Renal pelvis (tissue), 12 donors: ENCODE results near the gene WASF2. TPM values are rescaled to one million over a fixed set of nuclear protein-coding genes. Genes with fewer than 3 reads are reported as not detected.
"Not testable (repeated sequence)": the region's sequence is repeated elsewhere in the genome, so short reads cannot be mapped to it uniquely, and the experiment has no call there.

Source experiments
- DNase-seq: peaks from one replicate; pipeline ENCODE4 v3.0.0-alpha.2; 2013
- long read RNA-seq, 16 experiments: transcript quantifications; one replicate each; lab custom pipeline, GENCODE V29; 2026
- polyA plus RNA-seq, 3 donors: library from polyadenylated mRNA; unstranded; fragments of 120-200 nt; gene quantifications; one replicate each; pipeline ENCODE4 v1.2.1, GENCODE V29; 2013; ENCODE audit not compliant: insufficient read length in 3 of 3

Gene WASF2, protein sequence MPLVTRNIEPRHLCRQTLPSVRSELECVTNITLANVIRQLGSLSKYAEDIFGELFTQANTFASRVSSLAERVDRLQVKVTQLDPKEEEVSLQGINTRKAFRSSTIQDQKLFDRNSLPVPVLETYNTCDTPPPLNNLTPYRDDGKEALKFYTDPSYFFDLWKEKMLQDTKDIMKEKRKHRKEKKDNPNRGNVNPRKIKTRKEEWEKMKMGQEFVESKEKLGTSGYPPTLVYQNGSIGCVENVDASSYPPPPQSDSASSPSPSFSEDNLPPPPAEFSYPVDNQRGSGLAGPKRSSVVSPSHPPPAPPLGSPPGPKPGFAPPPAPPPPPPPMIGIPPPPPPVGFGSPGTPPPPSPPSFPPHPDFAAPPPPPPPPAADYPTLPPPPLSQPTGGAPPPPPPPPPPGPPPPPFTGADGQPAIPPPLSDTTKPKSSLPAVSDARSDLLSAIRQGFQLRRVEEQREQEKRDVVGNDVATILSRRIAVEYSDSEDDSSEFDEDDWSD
- 100 to 1,000 TPM; 123 to 124 (median 123) TPM for polyA plus RNA-seq
- long read RNA-seq, donor 1, full-length matches to known transcripts, result 11 of 60 reads
- long read RNA-seq, donor 1, partial matches to known transcripts, result 49 of 60 reads
- long read RNA-seq, donor 1, other reads (novel, unspliced or antisense), result 0 of 60 reads
- long read RNA-seq, donor 2, full-length matches to known transcripts, result 17 of 87 reads
- long read RNA-seq, donor 2, partial matches to known transcripts, result 70 of 87 reads
- long read RNA-seq, donor 2, other reads (novel, unspliced or antisense), result 0 of 87 reads
- long read RNA-seq, donor 3, full-length matches to known transcripts, result 13 of 57 reads
- long read RNA-seq, donor 3, partial matches to known transcripts, result 44 of 57 reads
- long read RNA-seq, donor 3, other reads (novel, unspliced or antisense), result 0 of 57 reads
- long read RNA-seq, donor 4, full-length matches to known transcripts, result 21 of 51 reads
- long read RNA-seq, donor 4, partial matches to known transcripts, result 30 of 51 reads
- long read RNA-seq, donor 4, other reads (novel, unspliced or antisense), result 0 of 51 reads
- long read RNA-seq, donor 5, full-length matches to known transcripts, result 4 of 30 reads
- long read RNA-seq, donor 5, partial matches to known transcripts, result 26 of 30 reads
- long read RNA-seq, donor 5, other reads (novel, unspliced or antisense), result 0 of 30 reads
- long read RNA-seq, donor 6, full-length matches to known transcripts, result 29 of 114 reads
- long read RNA-seq, donor 6, partial matches to known transcripts, result 85 of 114 reads
- long read RNA-seq, donor 6, other reads (novel, unspliced or antisense), result 0 of 114 reads
- long read RNA-seq, donor 7, full-length matches to known transcripts, result 18 of 121 reads
- long read RNA-seq, donor 7, partial matches to known transcripts, result 103 of 121 reads
- long read RNA-seq, donor 7, other reads (novel, unspliced or antisense), result 0 of 121 reads
- long read RNA-seq, donor 8, full-length matches to known transcripts, result 8 of 78 reads
- long read RNA-seq, donor 8, partial matches to known transcripts, result 70 of 78 reads
- long read RNA-seq, donor 8, other reads (novel, unspliced or antisense), result 0 of 78 reads
- long read RNA-seq, donor 9, full-length matches to known transcripts, result 16 of 105 reads
- long read RNA-seq, donor 9, partial matches to known transcripts, result 89 of 105 reads
- long read RNA-seq, donor 9, other reads (novel, unspliced or antisense), result 0 of 105 reads
- long read RNA-seq, donor 10, full-length matches to known transcripts, result 10 of 95 reads
- long read RNA-seq, donor 10, partial matches to known transcripts, result 85 of 95 reads
- long read RNA-seq, donor 10, other reads (novel, unspliced or antisense), result 0 of 95 reads
- long read RNA-seq, donor 11, full-length matches to known transcripts, result 6 of 62 reads
- long read RNA-seq, donor 11, partial matches to known transcripts, result 56 of 62 reads
- long read RNA-seq, donor 11, other reads (novel, unspliced or antisense), result 0 of 62 reads
- long read RNA-seq, donor 12, full-length matches to known transcripts, result 23 of 101 reads
- long read RNA-seq, donor 12, partial matches to known transcripts, result 78 of 101 reads
- long read RNA-seq, donor 12, other reads (novel, unspliced or antisense), result 0 of 101 reads
- long read RNA-seq, donor 13, full-length matches to known transcripts, result 3 of 40 reads
- long read RNA-seq, donor 13, partial matches to known transcripts, result 37 of 40 reads
- long read RNA-seq, donor 13, other reads (novel, unspliced or antisense), result 0 of 40 reads
- long read RNA-seq, donor 14, result 0 reads
- long read RNA-seq, donor 15, full-length matches to known transcripts, result 28 of 106 reads
- long read RNA-seq, donor 15, partial matches to known transcripts, result 78 of 106 reads
- long read RNA-seq, donor 15, other reads (novel, unspliced or antisense), result 0 of 106 reads
- long read RNA-seq, donor 16, full-length matches to known transcripts, result 8 of 74 reads
- long read RNA-seq, donor 16, partial matches to known transcripts, result 66 of 74 reads
- long read RNA-seq, donor 16, other reads (novel, unspliced or antisense), result 0 of 74 reads

GRCh38 chr1:27489973-27490741, at the start of gene WASF2:
WASF2 (minus strand) TSS chr1:27490167; CDS start chr1:27428890, 61,277 bp downstream.
- peak; percentile 99 for DNase-seq

GRCh38 chr1:27538793-27539192, 48.8 kb upstream of the WASF2 start:
- no peak for DNase-seq

DNA sequence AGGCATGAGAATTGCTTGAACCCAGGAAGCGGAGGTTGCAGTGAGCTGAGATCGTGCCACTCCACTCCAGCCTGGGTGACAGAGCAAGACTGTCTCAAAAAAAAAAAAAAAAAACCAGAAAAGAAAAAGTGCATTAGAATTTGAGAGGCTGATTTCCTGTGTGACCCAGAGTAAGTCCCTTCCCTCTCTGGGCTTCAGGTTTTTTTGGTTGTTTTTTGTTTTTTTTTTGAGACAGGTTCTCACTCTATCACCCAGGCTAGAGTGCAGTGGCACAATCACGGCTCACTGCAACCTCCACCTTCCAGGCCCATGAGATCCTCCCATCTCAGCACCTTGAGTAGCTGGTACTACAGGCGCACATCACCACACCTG, 48.3 kb upstream of the WASF2 start:
- not testable (repeated sequence) for DNase-seq

DNA sequence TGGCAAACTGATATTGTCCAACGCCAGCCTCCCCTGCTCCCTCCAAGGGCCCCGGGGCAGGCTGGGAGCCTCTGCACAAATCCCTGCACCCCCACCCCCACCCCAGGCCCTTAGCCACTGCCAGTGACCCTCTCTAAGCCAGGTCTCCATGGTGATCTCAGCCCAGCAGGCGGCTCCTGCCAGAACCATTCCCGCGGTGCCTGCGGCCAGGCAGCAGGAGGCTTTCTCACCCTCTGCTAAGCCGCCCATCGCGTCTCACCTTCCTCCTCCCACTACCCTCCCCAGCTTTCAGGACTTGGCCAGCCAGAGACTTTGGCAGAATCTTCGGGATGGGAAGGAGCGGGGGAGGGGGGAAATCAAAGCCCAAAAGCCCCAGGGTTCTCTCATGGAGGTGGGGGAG, 46.8 kb upstream of the WASF2 start:
- DNase-seq, result peak; percentile 54

DNA sequence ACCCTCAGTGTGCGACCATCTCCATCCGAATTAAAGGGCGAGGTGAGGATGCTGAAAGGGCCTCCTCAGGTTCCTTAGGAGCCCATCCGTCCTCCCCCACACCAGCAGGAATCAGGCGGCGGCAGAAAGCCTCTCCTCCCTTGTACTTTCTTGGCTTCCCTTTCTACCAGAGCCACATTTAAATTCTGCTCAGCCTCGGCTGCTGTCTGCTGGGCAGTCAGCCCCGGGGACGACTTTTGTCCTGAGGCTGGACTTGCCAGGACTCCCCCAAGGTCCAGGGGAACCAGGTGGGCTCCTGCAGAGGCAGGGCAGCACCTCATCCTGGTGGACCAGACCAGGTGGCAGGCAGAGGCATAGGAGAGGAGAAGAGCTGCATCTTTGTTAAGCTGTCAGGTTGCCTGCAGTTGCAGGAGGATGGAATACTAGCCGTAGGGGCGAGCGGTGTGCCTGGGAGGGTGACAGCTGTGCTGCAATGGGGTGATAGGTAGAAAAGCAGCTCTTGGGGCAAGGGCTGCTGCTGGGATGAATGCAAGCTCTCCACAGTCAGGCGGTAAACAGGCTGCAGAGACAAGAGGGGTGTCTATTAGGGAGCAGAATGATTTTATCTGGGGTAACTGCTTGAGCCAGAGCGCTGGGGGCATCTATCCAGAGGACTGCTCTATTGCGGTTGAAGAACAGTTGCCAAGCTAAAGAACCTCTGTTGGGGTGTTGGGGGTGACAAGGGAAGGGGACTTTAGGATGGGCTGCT, 46.2 kb upstream of the WASF2 start:
- DNase-seq, result no peak

GRCh38 chr1:27535386-27535785, 45.4 kb upstream of the WASF2 start:
- no peak for DNase-seq

- DNase-seq, result no peak
Measured at GRCh38 chr1:27531959-27532685, 42.2 kb upstream of the WASF2 start.

GRCh38 chr1:27530192-27530591, 40.2 kb upstream of the WASF2 start:
- DNase-seq, result no peak

DNA sequence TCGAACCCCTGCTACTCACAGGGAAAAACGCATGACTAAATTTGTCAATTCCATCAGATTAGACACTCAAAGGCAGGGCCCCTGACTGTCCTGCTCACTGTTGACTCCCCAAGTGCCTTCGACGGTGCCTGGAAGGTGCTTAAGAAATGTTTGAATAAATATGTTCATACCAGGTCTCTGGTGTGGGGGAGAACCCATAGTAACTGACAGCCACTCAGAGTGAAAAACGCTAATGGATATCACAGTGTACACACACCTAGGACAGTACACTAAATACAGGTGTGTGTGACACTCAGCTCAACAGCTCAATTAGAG, 39.7 kb upstream of the WASF2 start:
- no peak for DNase-seq

DNA sequence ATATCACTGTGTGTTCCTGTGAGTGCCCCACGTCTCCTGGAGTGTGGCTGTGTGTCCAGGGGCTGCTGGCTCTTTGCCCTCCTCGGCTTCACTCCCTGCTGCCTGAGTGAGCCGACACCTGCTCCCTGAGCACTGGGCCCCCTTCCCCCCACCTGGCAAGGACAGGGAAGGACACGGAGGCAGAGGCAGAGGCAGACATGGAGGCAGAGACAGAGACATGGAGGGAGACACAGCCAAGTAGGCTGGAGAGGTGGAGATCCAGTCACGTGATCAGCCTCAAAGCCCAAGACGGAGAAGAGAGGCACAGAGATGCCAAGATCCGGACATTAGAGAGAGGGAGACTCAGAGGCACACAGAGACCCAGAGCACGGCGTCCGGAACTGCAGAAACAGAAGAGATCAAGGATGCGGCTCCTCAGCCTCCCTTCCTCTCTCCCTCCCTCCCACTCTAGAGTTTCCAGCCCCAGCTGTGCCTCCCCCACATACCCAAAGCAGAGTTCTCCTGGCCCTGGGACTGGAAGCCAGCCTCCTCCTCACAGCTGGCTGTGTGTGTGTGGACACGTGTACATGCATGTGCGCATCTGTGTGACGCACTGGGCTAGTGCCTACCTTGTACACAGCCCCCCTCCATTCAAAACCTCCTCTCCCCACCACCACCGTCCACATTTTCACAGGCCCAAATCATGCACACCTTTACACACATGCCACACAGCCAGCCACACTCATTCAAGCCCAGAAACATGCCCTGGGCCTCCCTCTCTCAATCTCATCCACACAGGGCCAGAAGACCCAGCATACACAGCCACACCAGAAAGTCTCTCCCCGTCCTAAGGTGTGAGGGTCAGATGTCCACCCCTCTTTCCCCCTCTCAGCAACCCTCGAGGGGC, 39.1 kb upstream of the WASF2 start:
- peak; percentile 91 for DNase-seq

- no peak for DNase-seq
Measured at GRCh38 chr1:27527890-27528817, 38.2 kb upstream of the WASF2 start.

- DNase-seq, result peak; percentile 88
Measured at GRCh38 chr1:27527223-27527889, 37.4 kb upstream of the WASF2 start.

DNA sequence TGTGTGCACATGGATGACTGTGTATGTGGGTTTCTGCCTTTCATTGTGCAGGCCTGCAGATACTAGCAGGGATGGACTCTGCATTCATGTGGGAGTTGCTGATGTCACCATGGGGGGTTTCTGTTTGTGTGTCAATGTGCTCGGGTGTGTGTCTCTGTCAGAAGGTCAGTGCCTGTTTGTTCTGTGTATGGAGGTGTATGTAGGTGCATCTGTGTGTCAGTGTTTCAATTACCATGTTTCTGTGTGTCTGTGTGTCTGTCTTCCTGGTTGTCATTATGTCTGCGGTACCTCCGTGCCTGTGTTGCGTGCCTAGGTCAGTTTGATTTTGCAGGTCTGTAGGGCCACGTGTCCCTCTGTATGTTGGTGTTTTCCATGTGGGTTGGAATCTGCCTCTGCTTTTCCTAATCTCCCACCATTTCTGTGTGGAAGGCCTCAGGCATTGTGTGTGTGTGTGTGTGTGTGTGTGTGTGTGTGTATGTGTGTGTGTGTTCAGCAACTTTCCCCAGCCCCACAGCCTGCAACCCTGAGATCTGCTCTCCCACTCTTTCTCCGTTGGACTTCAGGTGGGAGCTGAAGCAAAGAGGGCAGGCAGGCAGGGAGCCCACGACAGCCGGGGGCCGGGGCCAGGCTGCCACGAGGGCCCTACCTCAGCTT, 36.7 kb upstream of the WASF2 start:
- no peak for DNase-seq
